Measurements from ENCODE around the gene CTDNEP1. TPM values are rescaled to one million over a fixed set of nuclear protein-coding genes. Genes with fewer than 3 reads are reported as not detected.

The CTDNEP1 gene
- total and polyA plus RNA-seq, 7 donors = 43.9 to 110 (median 76.4) TPM

DNA sequence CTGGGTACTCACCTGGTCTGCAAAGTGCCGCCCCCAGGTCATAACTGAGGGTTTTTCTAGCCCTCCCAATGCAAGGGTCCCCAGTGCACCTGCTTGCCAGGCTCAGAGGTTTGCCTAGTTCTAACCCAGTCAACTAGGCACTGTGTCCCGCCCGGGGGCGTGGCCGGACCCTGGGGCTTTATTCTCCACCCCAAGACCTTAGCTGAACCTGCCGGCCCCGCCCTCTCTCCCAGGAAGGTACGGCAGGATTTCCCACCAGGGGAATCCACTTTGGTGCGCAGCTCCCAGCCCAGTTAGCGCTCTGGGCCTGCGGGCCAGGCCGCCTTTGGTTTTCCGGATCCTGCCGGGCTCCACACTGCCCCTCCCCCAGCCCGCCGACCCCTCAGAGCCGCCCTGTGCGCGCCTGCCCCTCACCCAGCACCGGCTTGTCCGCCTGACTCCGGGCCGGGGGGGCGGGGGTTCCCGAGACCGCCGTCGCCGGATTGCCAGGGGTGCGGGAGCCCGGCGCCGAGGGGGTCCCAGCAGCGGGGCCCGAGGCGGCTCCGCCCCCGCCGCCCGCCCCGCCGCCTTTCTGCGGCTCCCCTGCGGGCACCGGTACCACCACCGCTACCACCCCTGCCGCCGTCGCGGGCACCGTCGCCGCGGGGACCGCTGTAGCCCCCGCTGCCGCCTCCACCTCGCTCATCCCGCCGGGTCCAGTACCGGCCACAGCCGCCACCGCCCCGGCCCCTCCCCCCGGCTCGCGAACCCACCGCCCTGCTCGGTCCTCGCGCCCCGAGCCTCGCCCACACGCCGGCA is 42.5 kb upstream of the CTDNEP1 start:
- no peak for DNase-seq
- TF ChIP-seq POLR2AphosphoS5 (IDR thresholded peaks at IDR 0.05) (peak in 1 of 4 donors; percentile 16), POLR2A (IDR thresholded peaks at IDR 0.05) (no peak)
- TF ChIP-seq, protein P1, sequence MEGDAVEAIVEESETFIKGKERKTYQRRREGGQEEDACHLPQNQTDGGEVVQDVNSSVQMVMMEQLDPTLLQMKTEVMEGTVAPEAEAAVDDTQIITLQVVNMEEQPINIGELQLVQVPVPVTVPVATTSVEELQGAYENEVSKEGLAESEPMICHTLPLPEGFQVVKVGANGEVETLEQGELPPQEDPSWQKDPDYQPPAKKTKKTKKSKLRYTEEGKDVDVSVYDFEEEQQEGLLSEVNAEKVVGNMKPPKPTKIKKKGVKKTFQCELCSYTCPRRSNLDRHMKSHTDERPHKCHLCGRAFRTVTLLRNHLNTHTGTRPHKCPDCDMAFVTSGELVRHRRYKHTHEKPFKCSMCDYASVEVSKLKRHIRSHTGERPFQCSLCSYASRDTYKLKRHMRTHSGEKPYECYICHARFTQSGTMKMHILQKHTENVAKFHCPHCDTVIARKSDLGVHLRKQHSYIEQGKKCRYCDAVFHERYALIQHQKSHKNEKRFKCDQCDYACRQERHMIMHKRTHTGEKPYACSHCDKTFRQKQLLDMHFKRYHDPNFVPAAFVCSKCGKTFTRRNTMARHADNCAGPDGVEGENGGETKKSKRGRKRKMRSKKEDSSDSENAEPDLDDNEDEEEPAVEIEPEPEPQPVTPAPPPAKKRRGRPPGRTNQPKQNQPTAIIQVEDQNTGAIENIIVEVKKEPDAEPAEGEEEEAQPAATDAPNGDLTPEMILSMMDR (IDR thresholded peaks at IDR 0.05) = no peak
- intact Hi-C loops (cut with DNase I) = no loop called here

GRCh38 chr17:7293159-7293558 is 41.6 kb upstream of the CTDNEP1 start:
- intact Hi-C loops (cut with DNase I) = no loop called here
- H3K27ac ChIP-seq = peak overlapping the region; percentile 67 to 80 (median 77)
- peaks cover 0 to 69% (median 62%) of the 10 kb centered on the region in 4 donors for H3K4me1 ChIP-seq
- H3K27me3 ChIP-seq = peaks cover 11 to 38% (median 18%) of the 10 kb centered on the region in 3 donors
- H3K36me3 ChIP-seq = no peaks in the 10 kb centered on the region
- H3K9me3 ChIP-seq = no peaks in the 10 kb centered on the region
- 74 to 86% methylated on average over 11 of the region's 11 CpGs for WGBS, 2 donors
- H3K4me3 ChIP-seq = no peak overlapping the region
- no peak for DNase-seq
- no peak for TF ChIP-seq POLR2A (IDR thresholded peaks at IDR 0.05)
- peak in 1 of 4 donors; percentile 16 for TF ChIP-seq POLR2AphosphoS5 (IDR thresholded peaks at IDR 0.05)
- no peak for TF ChIP-seq EP300 (IDR thresholded peaks at IDR 0.05)
- TF ChIP-seq, protein P1 (IDR thresholded peaks at IDR 0.05) = no peak

More for the DNA sequence above, 42.5 kb upstream of the CTDNEP1 start:
- Histone ChIP-seq H3K27ac (peak overlapping the region; percentile 67 to 80 (median 77)), H3K36me3 (no peaks in the 10 kb centered on the region), H3K27me3 (peaks cover 11 to 38% (median 18%) of the 10 kb centered on the region in 3 donors), H3K9me3 (no peaks in the 10 kb centered on the region), H3K4me1 (peaks cover 0 to 69% (median 62%) of the 10 kb centered on the region in 4 donors), H3K4me3 (peak overlapping the region in 3 of 4 donors; percentile 28 to 44 (median 38))
- WGBS, 2 donors = 2 to 4% methylated on average over 75 of the region's 75 CpGs

- 34 to 45% methylated on average over 6 of the region's 6 CpGs for WGBS, 2 donors
- Histone ChIP-seq H3K27ac (peak overlapping the region; percentile 67 to 80 (median 77)), H3K4me1 (peaks cover 0 to 69% (median 62%) of the 10 kb centered on the region in 4 donors), H3K27me3 (peaks cover 11 to 38% (median 18%) of the 10 kb centered on the region in 3 donors), H3K9me3 (no peaks in the 10 kb centered on the region), H3K36me3 (no peaks in the 10 kb centered on the region), H3K4me3 (no peak overlapping the region)
- TF ChIP-seq, protein P1 (IDR thresholded peaks at IDR 0.05) = no peak
- TF ChIP-seq POLR2AphosphoS5 (IDR thresholded peaks at IDR 0.05) (peak in 2 of 4 donors; percentile 46 to 51), POLR2A (IDR thresholded peaks at IDR 0.05) (no peak), EP300 (IDR thresholded peaks at IDR 0.05) (no peak)
- no peak for DNase-seq
- intact Hi-C loops (cut with DNase I) = no loop called here
These were observed 41.2 kb upstream of the CTDNEP1 start for GRCh38 chr17:7292729-7293128.

- WGBS, 2 donors = 60 to 71% methylated on average over 2 of the region's 2 CpGs
- Histone ChIP-seq H3K4me1 (peaks cover 0 to 69% (median 62%) of the 10 kb centered on the region in 4 donors), H3K27ac (peak overlapping the region; percentile 67 to 80 (median 77)), H3K36me3 (peaks cover 0 to 2% (median 0%) of the 10 kb centered on the region in 4 donors), H3K27me3 (peaks cover 11 to 38% (median 18%) of the 10 kb centered on the region in 3 donors), H3K4me3 (no peak overlapping the region), H3K9me3 (no peaks in the 10 kb centered on the region)
- DNase-seq = no peak
- intact Hi-C loops (cut with DNase I) = no loop called here
- no peak for TF ChIP-seq POLR2A (IDR thresholded peaks at IDR 0.05)
- TF ChIP-seq POLR2AphosphoS5 (IDR thresholded peaks at IDR 0.05) = peak in 3 of 4 donors; percentile 1 to 27 (median 12)
- TF ChIP-seq EP300 (IDR thresholded peaks at IDR 0.05) = no peak
These were observed 40.7 kb upstream of the CTDNEP1 start for GRCh38 chr17:7292194-7292593.

DNA sequence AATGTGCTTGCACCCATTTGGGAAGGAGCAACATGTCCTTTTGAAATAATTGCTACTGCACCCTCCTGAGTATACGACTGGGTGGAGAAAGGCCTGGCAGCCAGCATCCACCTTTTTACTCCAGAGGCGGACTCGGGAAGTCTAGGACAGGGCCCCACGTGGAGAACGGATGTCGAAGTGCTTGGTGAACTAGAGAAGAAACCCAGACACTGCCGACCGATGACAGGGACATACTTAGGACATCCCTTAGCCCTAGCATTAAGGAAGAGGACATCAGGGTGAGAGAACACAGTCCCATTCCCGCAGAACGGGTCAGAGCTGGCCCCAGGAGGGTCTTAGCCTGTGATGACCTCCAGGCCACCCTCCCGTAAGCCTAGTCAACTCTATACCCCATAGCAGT is 39.2 kb upstream of the CTDNEP1 start:
- Histone ChIP-seq H3K9me3 (no peaks in the 10 kb centered on the region), H3K27me3 (peaks cover 11 to 38% (median 18%) of the 10 kb centered on the region in 3 donors), H3K4me3 (no peak overlapping the region), H3K36me3 (peaks cover 9 to 13% (median 11%) of the 10 kb centered on the region in 4 donors), H3K27ac (peak overlapping the region; percentile 32 to 97 (median 57)), H3K4me1 (peaks cover 0 to 68% (median 61%) of the 10 kb centered on the region in 4 donors)
- intact Hi-C loops (cut with DNase I) = no loop called here
- 73 to 80% methylated on average over 11 of the region's 11 CpGs for WGBS, 2 donors
- DNase-seq = no peak
- peak in 2 of 4 donors; percentile 66 to 75 for TF ChIP-seq POLR2AphosphoS5 (IDR thresholded peaks at IDR 0.05)
- TF ChIP-seq, protein P1 (IDR thresholded peaks at IDR 0.05) = no peak
- TF ChIP-seq EP300 (IDR thresholded peaks at IDR 0.05) = no peak
- no peak for TF ChIP-seq POLR2A (IDR thresholded peaks at IDR 0.05)

Measured in sigmoid colon (tissue), 7 donors.